HCT116 (cell line): ENCODE data around the gene ABL2.

Source experiments
- CBX3 ChIP-seq: IDR thresholded peaks from 2 replicates; pipeline ENCODE4 v1.6.1; 2012; ENCODE audit warnings: low read depth
- EZH2 ChIP-seq: fragments of 200-600 bp; sonication (generic); IDR thresholded peaks from 2 replicates; pipeline ENCODE4 v1.6.1; 2017; ENCODE audit warnings: antibody characterized with exemption, mixed run types
- FOSL1 ChIP-seq: IDR thresholded peaks from 2 replicates; pipeline ENCODE4 v1.6.1; 2012; ENCODE audit warnings: low read depth
- POLR2A ChIP-seq: IDR thresholded peaks from 2 replicates; pipeline ENCODE4 v1.7.0; 2011; ENCODE audit warnings: borderline replicate concordance; ENCODE audit not compliant: insufficient read depth, insufficient read length; ENCODE audit errors: extremely low read depth
- RAD21 ChIP-seq: IDR thresholded peaks from 2 replicates; pipeline ENCODE4 v1.6.1; 2012; ENCODE audit warnings: low read depth, mild to moderate bottlenecking
- TCF7L2 ChIP-seq: IDR thresholded peaks from 2 replicates; pipeline ENCODE4 v1.7.0; 2011; ENCODE audit warnings: borderline replicate concordance, inconsistent platforms; ENCODE audit not compliant: insufficient read depth, insufficient read length; ENCODE audit errors: extremely low read depth
- ZNF274 ChIP-seq: fragments of 200-500 bp; sonication (Bioruptor generic); IDR thresholded peaks from 2 replicates; pipeline ENCODE4 v1.6.1; 2014; ENCODE audit warnings: mild to moderate bottlenecking, low read depth, low read length, inconsistent platforms
- TF ChIP-seq, protein P1 (sequence below), 3 experiments: fragments of 200-600 bp in 1 of 3; sonication (generic) in 1 of 3; IDR thresholded peaks in 2 of 3; conservative IDR thresholded peaks in 1 of 3; 2 replicates each; pipeline ENCODE4 v1.5.1; 2012 to 2017; ENCODE audit warnings: low read depth in 2 of 3, low read length in 2 of 3, antibody characterized with exemption in 1 of 3, borderline replicate concordance in 1 of 3, control low read depth in 1 of 3, mild to moderate bottlenecking in 1 of 3, mixed read lengths in 1 of 3, mixed run types in 1 of 3, moderate library complexity in 1 of 3; ENCODE audit not compliant: insufficient read depth in 1 of 3

DNA sequence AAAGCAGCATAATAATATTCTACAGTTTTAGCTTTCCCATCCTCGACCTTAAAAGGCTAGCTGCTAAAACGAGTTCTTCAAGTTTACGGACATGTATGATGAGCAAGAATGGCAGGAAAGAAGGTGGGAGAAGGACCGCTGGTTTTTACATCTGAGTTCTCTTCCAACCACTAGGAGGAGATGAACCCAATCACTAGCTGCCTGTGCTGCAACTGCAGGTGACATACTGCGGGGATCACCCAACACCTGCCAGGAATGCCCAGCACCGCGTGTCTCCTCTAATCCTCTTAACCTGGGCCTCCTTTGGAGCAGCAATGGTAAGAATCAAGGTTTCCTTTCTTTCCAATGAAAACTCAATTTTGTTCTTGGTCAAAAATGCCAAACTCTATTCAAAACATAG is 124.1 kb downstream of the ABL2 start:
- TF ChIP-seq, protein P1, sequence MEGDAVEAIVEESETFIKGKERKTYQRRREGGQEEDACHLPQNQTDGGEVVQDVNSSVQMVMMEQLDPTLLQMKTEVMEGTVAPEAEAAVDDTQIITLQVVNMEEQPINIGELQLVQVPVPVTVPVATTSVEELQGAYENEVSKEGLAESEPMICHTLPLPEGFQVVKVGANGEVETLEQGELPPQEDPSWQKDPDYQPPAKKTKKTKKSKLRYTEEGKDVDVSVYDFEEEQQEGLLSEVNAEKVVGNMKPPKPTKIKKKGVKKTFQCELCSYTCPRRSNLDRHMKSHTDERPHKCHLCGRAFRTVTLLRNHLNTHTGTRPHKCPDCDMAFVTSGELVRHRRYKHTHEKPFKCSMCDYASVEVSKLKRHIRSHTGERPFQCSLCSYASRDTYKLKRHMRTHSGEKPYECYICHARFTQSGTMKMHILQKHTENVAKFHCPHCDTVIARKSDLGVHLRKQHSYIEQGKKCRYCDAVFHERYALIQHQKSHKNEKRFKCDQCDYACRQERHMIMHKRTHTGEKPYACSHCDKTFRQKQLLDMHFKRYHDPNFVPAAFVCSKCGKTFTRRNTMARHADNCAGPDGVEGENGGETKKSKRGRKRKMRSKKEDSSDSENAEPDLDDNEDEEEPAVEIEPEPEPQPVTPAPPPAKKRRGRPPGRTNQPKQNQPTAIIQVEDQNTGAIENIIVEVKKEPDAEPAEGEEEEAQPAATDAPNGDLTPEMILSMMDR (IDR thresholded peaks at IDR 0.05 in 2 of 3, conservative IDR thresholded peaks at IDR 0.05 in 1 of 3; ENCODE audit: borderline replicate concordance in 1 of 3, insufficient read depth in 1 of 3, low read depth in 2 of 3, low read length in 2 of 3): peak; percentile 59 to 68 (median 61); a peak in 5 of 6 replicates
- TF ChIP-seq EZH2 (no peak), FOSL1 (no peak), POLR2A (no peak), RAD21 (peak; percentile 49), CBX3 (no peak), ZNF274 (no peak), TCF7L2 (no peak)
